ENCODE results near the gene EYS. TPM values are rescaled to one million over a fixed set of nuclear protein-coding genes. Genes with fewer than 3 reads are reported as not detected.

Gene EYS
- polyA plus RNA-seq, 1 of the 3 experiments (the other 2 are of a cell fraction): 0.05 TPM

DNA sequence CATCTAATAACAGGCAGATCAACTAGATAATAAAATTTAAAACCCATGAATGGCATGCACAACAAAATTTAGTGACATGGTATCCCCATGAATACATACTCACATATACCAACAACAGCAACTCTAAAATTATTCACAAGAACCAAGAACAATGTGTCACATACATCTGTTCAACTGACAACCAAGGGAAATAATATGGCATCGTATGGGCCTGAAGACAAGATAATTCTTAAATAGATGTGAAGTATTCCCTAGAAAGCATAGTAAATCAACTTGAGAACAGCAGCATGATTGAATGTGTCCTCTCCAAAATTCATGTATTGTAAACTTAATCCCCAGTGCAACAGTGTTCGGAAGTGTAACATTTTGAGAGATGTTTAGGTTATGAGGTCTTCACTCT, 635.5 kb downstream of the EYS start:
- no peaks in the 10 kb centered on the region for H3K27me3 ChIP-seq (ENCODE audit: insufficient read depth)
- TF ChIP-seq TEAD4 (IDR thresholded peaks at IDR 0.05; ENCODE audit: borderline replicate concordance, insufficient read depth): no peak
- no peak for TF ChIP-seq NFIC (IDR thresholded peaks at IDR 0.05; ENCODE audit: borderline replicate concordance)
- no peak for TF ChIP-seq EP300 (IDR thresholded peaks at IDR 0.05; ENCODE audit: borderline replicate concordance in 1 of 2, low read depth in 1 of 2, low read length in 1 of 2)
- TF ChIP-seq GABPA (IDR thresholded peaks at IDR 0.05; ENCODE audit: low read depth): no peak
- TF ChIP-seq TAF1 (IDR thresholded peaks at IDR 0.05; ENCODE audit: borderline replicate concordance, low read depth, low read length): no peak
- H3K4me3 ChIP-seq (ENCODE audit: low read depth in 2 of 2, low read length in 1 of 2): no peak overlapping the region
- no peaks in the 10 kb centered on the region for H4K20me1 ChIP-seq (ENCODE audit: insufficient read depth)
- H3K79me2 ChIP-seq (ENCODE audit: insufficient read depth): no peaks in the 10 kb centered on the region
- POLR2A ChIA-PET: no interaction called here
- H3K27ac ChIP-seq (ENCODE audit: low read depth in 2 of 2, low read length in 1 of 2): no peak overlapping the region
- H3K9ac ChIP-seq: no peak overlapping the region
- no peaks in the 10 kb centered on the region for H3K9me2 ChIP-seq
- no peaks in the 10 kb centered on the region for H3F3A ChIP-seq (replicated peaks; ENCODE audit: insufficient read depth)
- no peak overlapping the region for H3K4me2 ChIP-seq
- no peak for DNase-seq
- no peaks in the 10 kb centered on the region for H3K4me1 ChIP-seq (ENCODE audit: control insufficient read depth in 1 of 2, insufficient read depth in 2 of 2, low read depth in 1 of 2, low read length in 1 of 2)
- H3K36me3 ChIP-seq (replicated peaks in 1 of 2; ENCODE audit: control insufficient read depth in 1 of 2, insufficient read depth in 2 of 2, low read length in 1 of 2): no peaks in the 10 kb centered on the region
- WGBS (ENCODE audit: low lambda C conversion rate): 51% methylated on average over 2 of the region's 2 CpGs
- no peaks in the 10 kb centered on the region for H3K9me3 ChIP-seq
- H2AFZ ChIP-seq (ENCODE audit: low read depth): no peak overlapping the region
- CTCF ChIA-PET: no interaction called here

DNA sequence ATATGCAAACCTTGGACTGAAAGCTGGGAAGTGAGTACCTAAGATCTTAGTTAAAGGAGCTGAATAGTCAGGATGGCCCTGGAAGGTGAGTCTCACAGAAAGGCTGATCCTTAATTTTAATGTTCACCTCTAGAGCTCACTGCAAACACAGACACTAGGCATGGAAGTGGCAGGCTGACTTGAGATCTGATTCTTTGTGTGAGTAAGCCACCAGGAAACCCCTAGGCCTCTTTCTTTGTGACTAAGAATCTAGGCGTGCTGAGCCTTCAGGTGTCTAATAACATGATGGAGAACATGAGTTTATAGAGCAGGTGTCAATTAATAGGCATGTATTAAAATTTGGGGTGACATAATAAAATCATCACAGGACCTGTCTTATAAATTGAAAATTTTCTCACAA, 642.2 kb downstream of the EYS start:
- Histone ChIP-seq H4K20me1 (ENCODE audit: insufficient read depth) (no peaks in the 10 kb centered on the region), H3K36me3 (replicated peaks in 1 of 2; ENCODE audit: control insufficient read depth in 1 of 2, insufficient read depth in 2 of 2, low read length in 1 of 2) (no peaks in the 10 kb centered on the region), H3K27ac (ENCODE audit: low read depth in 2 of 2, low read length in 1 of 2) (no peak overlapping the region), H2AFZ (ENCODE audit: low read depth) (no peak overlapping the region), H3K4me3 (ENCODE audit: low read depth in 2 of 2, low read length in 1 of 2) (no peak overlapping the region), H3F3A (replicated peaks; ENCODE audit: insufficient read depth) (no peaks in the 10 kb centered on the region), H3K9me3 (no peaks in the 10 kb centered on the region), H3K4me2 (no peak overlapping the region), H3K9ac (no peak overlapping the region), H3K9me2 (no peaks in the 10 kb centered on the region), H3K79me2 (ENCODE audit: insufficient read depth) (no peaks in the 10 kb centered on the region), H3K27me3 (ENCODE audit: insufficient read depth) (no peaks in the 10 kb centered on the region), H3K4me1 (ENCODE audit: control insufficient read depth in 1 of 2, insufficient read depth in 2 of 2, low read depth in 1 of 2, low read length in 1 of 2) (no peaks in the 10 kb centered on the region)
- POLR2A ChIA-PET: no interaction called here
- WGBS (ENCODE audit: low lambda C conversion rate): 90% methylated on average over 1 of the region's 1 CpG
- no peak for TF ChIP-seq JUND (IDR thresholded peaks at IDR 0.05)
- TF ChIP-seq RAD21 (IDR thresholded peaks at IDR 0.05; ENCODE audit: low read length): no peak
- TF ChIP-seq MXI1 (IDR thresholded peaks at IDR 0.05; ENCODE audit: low read depth, low read length): no peak
- no peak for TF ChIP-seq GATA2 (CRISPR knock-in tag; IDR thresholded peaks at IDR 0.05)
- no peak for TF ChIP-seq FOXM1 (IDR thresholded peaks at IDR 0.05; ENCODE audit: low read depth)
- no peak for TF ChIP-seq FOSL2 (IDR thresholded peaks at IDR 0.05; ENCODE audit: borderline replicate concordance, low read depth)
- TF ChIP-seq GABPA (IDR thresholded peaks at IDR 0.05; ENCODE audit: low read depth): no peak
- no peak for TF ChIP-seq TCF12 (IDR thresholded peaks at IDR 0.05)
- no peak for TF ChIP-seq RCOR1 (IDR thresholded peaks at IDR 0.05; ENCODE audit: low read length)
- no peak for TF ChIP-seq CHD2 (IDR thresholded peaks at IDR 0.05; ENCODE audit: low read length, partially characterized antibody)
- no peak for TF ChIP-seq TAF1 (IDR thresholded peaks at IDR 0.05; ENCODE audit: borderline replicate concordance, low read depth, low read length)
- TF ChIP-seq RXRA (IDR thresholded peaks at IDR 0.05; ENCODE audit: borderline replicate concordance, low read depth): no peak
- TF ChIP-seq, protein P1, sequence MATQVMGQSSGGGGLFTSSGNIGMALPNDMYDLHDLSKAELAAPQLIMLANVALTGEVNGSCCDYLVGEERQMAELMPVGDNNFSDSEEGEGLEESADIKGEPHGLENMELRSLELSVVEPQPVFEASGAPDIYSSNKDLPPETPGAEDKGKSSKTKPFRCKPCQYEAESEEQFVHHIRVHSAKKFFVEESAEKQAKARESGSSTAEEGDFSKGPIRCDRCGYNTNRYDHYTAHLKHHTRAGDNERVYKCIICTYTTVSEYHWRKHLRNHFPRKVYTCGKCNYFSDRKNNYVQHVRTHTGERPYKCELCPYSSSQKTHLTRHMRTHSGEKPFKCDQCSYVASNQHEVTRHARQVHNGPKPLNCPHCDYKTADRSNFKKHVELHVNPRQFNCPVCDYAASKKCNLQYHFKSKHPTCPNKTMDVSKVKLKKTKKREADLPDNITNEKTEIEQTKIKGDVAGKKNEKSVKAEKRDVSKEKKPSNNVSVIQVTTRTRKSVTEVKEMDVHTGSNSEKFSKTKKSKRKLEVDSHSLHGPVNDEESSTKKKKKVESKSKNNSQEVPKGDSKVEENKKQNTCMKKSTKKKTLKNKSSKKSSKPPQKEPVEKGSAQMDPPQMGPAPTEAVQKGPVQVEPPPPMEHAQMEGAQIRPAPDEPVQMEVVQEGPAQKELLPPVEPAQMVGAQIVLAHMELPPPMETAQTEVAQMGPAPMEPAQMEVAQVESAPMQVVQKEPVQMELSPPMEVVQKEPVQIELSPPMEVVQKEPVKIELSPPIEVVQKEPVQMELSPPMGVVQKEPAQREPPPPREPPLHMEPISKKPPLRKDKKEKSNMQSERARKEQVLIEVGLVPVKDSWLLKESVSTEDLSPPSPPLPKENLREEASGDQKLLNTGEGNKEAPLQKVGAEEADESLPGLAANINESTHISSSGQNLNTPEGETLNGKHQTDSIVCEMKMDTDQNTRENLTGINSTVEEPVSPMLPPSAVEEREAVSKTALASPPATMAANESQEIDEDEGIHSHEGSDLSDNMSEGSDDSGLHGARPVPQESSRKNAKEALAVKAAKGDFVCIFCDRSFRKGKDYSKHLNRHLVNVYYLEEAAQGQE (IDR thresholded peaks at IDR 0.05; ENCODE audit: low read depth, low read length): no peak
- no peak for DNase-seq
- CTCF ChIA-PET: no interaction called here

Data from SK-N-SH (cell line).